HG03135 (cell line): ENCODE results near the gene MOGAT2.

ENCODE experiments used
- ATAC-seq: cut with Tn5 transposase; IDR thresholded peaks from one replicate; pipeline ENCODE4 v1.9.1; 2021; ENCODE audit warnings: mild to moderate bottlenecking, moderate library complexity; ENCODE audit not compliant: unreplicated experiment

The MOGAT2 gene

DNA sequence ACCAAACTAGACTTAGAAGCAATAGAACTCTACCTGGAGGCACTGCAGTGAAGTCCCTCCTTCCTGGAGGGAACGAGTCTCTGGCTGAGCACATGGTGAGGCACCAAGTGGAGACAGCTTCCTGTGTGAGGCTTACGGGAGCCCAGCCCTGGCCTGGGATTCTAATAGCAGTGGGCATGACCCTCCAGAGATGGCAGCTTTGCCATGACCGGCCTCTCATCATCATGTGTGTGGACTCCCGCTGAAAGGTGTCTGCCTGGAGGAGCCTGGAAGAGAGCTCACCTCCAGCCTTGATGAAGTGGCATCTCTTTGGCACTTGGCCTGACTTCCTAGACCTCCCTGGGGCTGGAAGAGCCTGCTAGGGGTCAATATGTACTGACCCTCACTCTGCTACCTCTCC lies 58.9 kb downstream of the MOGAT2 start:
- ATAC-seq: no peak

DNA sequence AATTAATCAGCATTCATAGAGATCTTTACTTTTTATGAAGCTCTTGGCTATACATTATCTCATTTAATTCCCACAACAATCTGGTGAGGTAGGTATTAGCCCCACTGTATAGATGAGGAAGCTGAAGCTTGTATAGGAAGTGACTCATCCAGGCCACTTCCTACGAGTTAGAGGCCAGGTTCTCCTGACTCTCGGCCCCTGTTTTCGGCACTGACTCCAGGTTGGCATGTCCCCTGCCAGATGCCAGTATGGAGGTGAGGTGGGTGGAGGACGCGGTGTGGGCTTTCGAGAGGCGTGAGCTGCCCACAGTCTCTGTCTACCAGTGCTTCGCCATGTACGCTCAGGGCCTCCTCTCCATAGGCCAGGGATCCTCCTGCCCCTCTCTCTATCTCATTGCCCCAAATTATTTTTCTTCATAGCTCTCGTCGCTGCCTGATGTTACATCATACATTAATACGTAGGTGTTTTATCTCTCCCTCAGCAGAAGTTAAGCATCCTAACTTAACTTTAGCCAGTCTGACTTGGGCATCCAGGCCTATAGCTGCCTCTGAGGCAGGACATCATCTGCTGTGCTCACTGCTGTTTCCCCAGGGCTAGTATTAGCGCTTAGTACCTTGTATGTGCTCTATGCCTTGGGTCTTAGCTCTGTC lies 59.9 kb downstream of the MOGAT2 start:
- no peak for ATAC-seq

DNA sequence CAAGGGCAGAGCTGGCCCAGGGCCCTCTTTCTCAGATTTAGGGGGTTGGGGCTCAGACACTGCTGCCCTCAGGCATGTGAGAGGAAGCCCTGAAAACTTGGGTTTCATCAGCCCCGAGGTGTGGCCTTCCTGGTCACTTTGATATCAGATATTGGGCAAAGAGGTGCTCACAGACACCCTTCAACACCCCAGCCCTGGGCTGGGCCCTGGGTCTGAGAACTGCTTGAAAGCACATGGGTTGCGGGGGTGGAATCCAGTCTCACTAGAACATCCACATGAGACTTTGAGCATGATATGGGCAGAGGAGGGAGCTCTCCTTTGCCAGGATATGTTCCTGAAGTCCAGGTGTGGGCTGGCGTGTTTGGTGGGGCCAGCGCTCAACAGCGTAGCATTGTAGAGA lies 61.3 kb downstream of the MOGAT2 start:
- no peak for ATAC-seq

GRCh38 chr11:75779960-75780359 lies 62.3 kb downstream of the MOGAT2 start:
- no peak for ATAC-seq

DNA sequence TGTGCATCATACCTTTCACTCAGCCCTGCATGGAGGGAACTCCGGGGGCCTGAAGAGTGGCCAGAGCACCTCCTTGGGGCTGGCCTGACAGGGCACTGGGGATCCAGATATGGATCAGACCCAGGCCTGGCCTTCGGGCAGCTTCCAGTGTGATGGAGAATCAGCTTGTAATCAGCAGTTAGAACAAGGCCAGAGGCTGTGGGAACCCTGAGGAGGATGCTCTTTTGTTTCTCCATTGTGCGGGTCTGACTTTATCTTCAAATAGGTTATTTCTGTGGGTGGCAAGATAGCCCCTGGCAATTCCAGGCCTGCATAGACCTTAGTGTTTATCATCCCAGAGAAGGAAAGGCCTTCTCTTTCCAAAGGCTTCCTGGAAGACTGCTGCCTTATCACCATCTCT lies 63.2 kb downstream of the MOGAT2 start:
- ATAC-seq: no peak

DNA sequence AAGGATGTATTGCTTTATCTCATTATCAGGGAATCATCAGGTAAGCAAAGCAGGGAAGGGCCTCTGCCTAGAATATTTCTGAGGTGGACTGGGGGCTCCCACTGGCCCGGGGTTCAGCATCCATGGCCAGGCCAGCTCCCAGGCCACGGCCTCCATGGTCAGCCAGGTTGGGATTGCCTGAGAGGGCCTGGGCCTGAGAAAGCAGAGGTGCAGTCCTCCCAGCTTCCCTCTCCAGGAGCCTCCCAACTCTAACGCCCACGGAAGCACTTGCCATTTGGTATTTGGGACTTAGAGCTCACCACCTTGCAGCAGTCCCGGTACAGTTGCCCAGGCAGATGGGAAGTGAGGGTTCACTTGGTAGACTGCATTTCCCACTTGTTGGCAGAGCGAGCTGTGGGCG lies 63.7 kb downstream of the MOGAT2 start:
- no peak for ATAC-seq

- ATAC-seq: no peak
These were observed 64.2 kb downstream of the MOGAT2 start for GRCh38 chr11:75781831-75782230.
